ENCODE results near the gene METAP1D.

GRCh38 chr2:172128484-172128883 is 128.7 kb downstream of the METAP1D start:
- no peak for TF ChIP-seq POLR2A (IDR thresholded peaks at IDR 0.05)
- no peak for TF ChIP-seq CTCF (IDR thresholded peaks at IDR 0.05)

Measured in prostate gland (tissue), 2 donors.